Measurements from ENCODE around the gene SLC31A2. TPM values are rescaled to one million over a fixed set of nuclear protein-coding genes. Genes with fewer than 3 reads are reported as not detected.
"Not testable (repeated sequence)": the region's sequence is repeated elsewhere in the genome, so short reads cannot be mapped to it uniquely, and the experiment has no call there.

The SLC31A2 gene
- total RNA-seq (1 to 10 TPM; 4.8 to 5.4 TPM), total RNA-seq (4.1 to 15.3 (median 7.2) reads per million in 172 experiments)
- 6.3 TPM for polyA plus RNA-seq (2013, experiment 1 of 2)
- 5.7 TPM for polyA plus RNA-seq (2013, experiment 2 of 2)

- H3K27me3 Mint-ChIP-seq = peaks cover 6% of the 10 kb centered on the region
These were observed at the start of gene SLC31A2 for GRCh38 chr9:113150670-113151611. SLC31A2 (plus strand) TSS chr9:113151007; CDS start chr9:113151075, 68 bp downstream.

GRCh38 chr9:113105345-113105744 lies 45.5 kb upstream of the SLC31A2 start:
- H3K27me3 ChIP-seq (ENCODE audit: control insufficient read depth in 1 of 2, insufficient read depth in 2 of 2, low read length in 2 of 2); H3K27me3 Mint-ChIP-seq; H3K27ac Mint-ChIP-seq; H3K27ac ChIP-seq (ENCODE audit: low read depth in 1 of 2, low read length in 2 of 2); H3K4me1 Mint-ChIP-seq (ENCODE audit: low read depth); H3K9me3 Mint-ChIP-seq; CTCF ChIA-PET; H3K4me1 ChIP-seq (ENCODE audit: insufficient read depth, low read length); H3K36me3 Mint-ChIP-seq (ENCODE audit: low read depth); DNase-seq; H3K9me3 ChIP-seq (ENCODE audit: control insufficient read depth in 1 of 2, insufficient read depth in 1 of 2, low read length in 2 of 2); H3K4me3 Mint-ChIP-seq; H3K36me3 ChIP-seq (ENCODE audit: insufficient read depth, low read length); ATAC-seq (ENCODE audit: poor library complexity); H3K4me3 ChIP-seq (ENCODE audit: low read length); POLR2A ChIA-PET; intact Hi-C loops (cut with DNase I, micrococcal nuclease): not testable (repeated sequence)

More at GRCh38 chr9:113150670-113151611, at the start of gene SLC31A2:
- CTCF ChIA-PET = interaction anchor here (0.8 to 1.4 kb wide), 2 partner anchors 30 to 71 kb away, joined by 3 read pairs; partner anchors contain the start of genes FKBP15 and SLC31A1
- peak within 1 kb of the TSS; percentile 55 to 56 for H3K27ac ChIP-seq (ENCODE audit: low read depth in 1 of 2, low read length in 2 of 2)
- Mint-ChIP-seq H3K9me3 (no peaks in the 10 kb centered on the region), H3K27ac (peak within 1 kb of the TSS; percentile 53), H3K4me1 (ENCODE audit: low read depth) (peaks cover 35% of the 10 kb centered on the region), H3K4me3 (peak within 1 kb of the TSS; percentile 88), H3K36me3 (ENCODE audit: low read depth) (no peaks in the 10 kb centered on the region)
- POLR2A ChIA-PET = interaction anchor here (1.0 to 2.1 kb wide), 8 partner anchors 12 to 260 kb away, joined by 3 to 11 read pairs (median 3); partner anchors contain the start of genes C9orf43, FKBP15, POLE3 and SLC31A1
- H3K27me3 ChIP-seq (ENCODE audit: control insufficient read depth in 1 of 2, insufficient read depth in 2 of 2, low read length in 2 of 2) = peaks cover 2% of the 10 kb centered on the region in 2 experiments
- no peaks in the 10 kb centered on the region for H3K36me3 ChIP-seq (ENCODE audit: insufficient read depth, low read length)
- H3K9me3 ChIP-seq (ENCODE audit: control insufficient read depth in 1 of 2, insufficient read depth in 1 of 2, low read length in 2 of 2) = no peaks in the 10 kb centered on the region
- peak; percentile 61 for TF ChIP-seq CTCF (IDR thresholded peaks at IDR 0.05)
- intact Hi-C loops (cut with DNase I, micrococcal nuclease) = loop anchor here (2.0 to 10.0 kb wide), 4 partner anchors 70 to 261 kb away; partner anchors contain the start of genes ALAD (in 1 of the 2), C9orf43 (in 1 of the 2), FKBP15 (in 1 of the 2) and POLE3 (in 1 of the 2)
- peak; percentile 95 for ATAC-seq (ENCODE audit: poor library complexity)
- H3K4me3 ChIP-seq (ENCODE audit: low read length) = peak within 1 kb of the TSS; percentile 90
- peaks cover 25% of the 10 kb centered on the region for H3K4me1 ChIP-seq (ENCODE audit: insufficient read depth, low read length)
- peak; percentile 68 to 92 (median 81) for DNase-seq

- H3K4me1 Mint-ChIP-seq (ENCODE audit: low read depth); H3K27me3 ChIP-seq (ENCODE audit: control insufficient read depth in 1 of 2, insufficient read depth in 2 of 2, low read length in 2 of 2); POLR2A ChIA-PET; H3K4me3 Mint-ChIP-seq; H3K4me1 ChIP-seq (ENCODE audit: insufficient read depth, low read length); H3K4me3 ChIP-seq (ENCODE audit: low read length); H3K36me3 Mint-ChIP-seq (ENCODE audit: low read depth); H3K27ac Mint-ChIP-seq; H3K9me3 ChIP-seq (ENCODE audit: control insufficient read depth in 1 of 2, insufficient read depth in 1 of 2, low read length in 2 of 2); H3K36me3 ChIP-seq (ENCODE audit: insufficient read depth, low read length); H3K9me3 Mint-ChIP-seq; H3K27ac ChIP-seq (ENCODE audit: low read depth in 1 of 2, low read length in 2 of 2): not testable (repeated sequence)
- DNase-seq = peak in 2 of 14 experiments; percentile 26 to 32
- intact Hi-C loops (cut with DNase I, micrococcal nuclease) = loop anchor here in 1 of 2 experiments (5.0 kb wide), 1 partner anchor 546 kb away; no protein-coding TSS in a partner anchor
- H3K27me3 Mint-ChIP-seq = peaks cover 10% of the 10 kb centered on the region
- CTCF ChIA-PET = interaction anchor here (0.9 to 1.6 kb wide), 3 partner anchors 80 to 548 kb away, joined by 3 to 5 read pairs (median 4); no protein-coding TSS in a partner anchor
- peak; percentile 74 for ATAC-seq (ENCODE audit: poor library complexity)
These were observed 39.5 kb upstream of the SLC31A2 start for GRCh38 chr9:113111065-113111951.

Measured in CD4-positive, alpha-beta T cell (primary cell).